SU-DHL-6 (cell line): ENCODE data around the gene CUX1.

Source experiments
- EZH2phosphoT487 ChIP-seq: fragments of 200-600 bp; sonication (generic), shearing (Covaris generic); conservative IDR thresholded peaks from 2 replicates; pipeline ENCODE4 v1.6.1; 2018; ENCODE audit warnings: mild to moderate bottlenecking, antibody characterized with exemption, low read length, moderate library complexity, mixed read lengths
- TF ChIP-seq, protein P1 (sequence below): fragments of 200-600 bp; sonication (generic); IDR thresholded peaks from one replicate; pipeline ENCODE4 v1.5.1; 2017; ENCODE audit warnings: antibody characterized with exemption, mild to moderate bottlenecking, low read length, moderate library complexity; ENCODE audit not compliant: insufficient read depth, poor library complexity, severe bottlenecking

DNA sequence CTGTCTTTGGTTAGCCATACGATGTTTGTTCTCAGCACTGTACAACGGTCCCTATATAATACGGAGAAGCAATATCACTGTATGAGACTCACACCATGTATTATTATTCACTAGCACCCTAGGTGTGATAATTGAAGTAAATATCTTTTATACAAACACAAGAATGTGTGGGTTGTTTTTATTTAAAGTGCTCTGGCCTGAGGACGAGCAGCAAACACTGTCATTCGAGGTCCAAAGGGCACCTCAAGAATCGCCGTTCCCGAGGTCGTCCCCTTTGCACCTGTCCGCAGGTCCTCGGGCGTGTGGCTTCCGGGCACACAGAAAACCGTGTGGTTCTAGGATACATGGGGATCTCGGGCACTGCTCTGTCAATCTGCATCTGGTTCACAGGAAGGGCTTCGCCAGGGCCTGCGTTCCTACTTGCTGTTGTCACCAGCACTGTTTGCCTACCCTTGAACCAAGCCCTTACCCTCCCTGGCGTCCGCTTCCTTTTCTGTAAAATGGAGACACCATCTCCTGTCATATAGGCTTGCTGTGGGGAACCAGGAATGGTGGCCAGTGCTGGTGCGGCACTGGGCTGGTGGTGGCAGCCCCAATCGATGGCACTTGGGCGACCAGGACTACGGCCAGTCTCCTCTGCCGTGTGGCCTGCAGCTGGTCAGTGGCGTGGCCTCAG lies 440.8 kb downstream of the CUX1 start:
- TF ChIP-seq, protein P1, sequence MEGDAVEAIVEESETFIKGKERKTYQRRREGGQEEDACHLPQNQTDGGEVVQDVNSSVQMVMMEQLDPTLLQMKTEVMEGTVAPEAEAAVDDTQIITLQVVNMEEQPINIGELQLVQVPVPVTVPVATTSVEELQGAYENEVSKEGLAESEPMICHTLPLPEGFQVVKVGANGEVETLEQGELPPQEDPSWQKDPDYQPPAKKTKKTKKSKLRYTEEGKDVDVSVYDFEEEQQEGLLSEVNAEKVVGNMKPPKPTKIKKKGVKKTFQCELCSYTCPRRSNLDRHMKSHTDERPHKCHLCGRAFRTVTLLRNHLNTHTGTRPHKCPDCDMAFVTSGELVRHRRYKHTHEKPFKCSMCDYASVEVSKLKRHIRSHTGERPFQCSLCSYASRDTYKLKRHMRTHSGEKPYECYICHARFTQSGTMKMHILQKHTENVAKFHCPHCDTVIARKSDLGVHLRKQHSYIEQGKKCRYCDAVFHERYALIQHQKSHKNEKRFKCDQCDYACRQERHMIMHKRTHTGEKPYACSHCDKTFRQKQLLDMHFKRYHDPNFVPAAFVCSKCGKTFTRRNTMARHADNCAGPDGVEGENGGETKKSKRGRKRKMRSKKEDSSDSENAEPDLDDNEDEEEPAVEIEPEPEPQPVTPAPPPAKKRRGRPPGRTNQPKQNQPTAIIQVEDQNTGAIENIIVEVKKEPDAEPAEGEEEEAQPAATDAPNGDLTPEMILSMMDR = no peak
- no peak for TF ChIP-seq EZH2phosphoT487
